Measurements from ENCODE around the gene IL9.
A peak's percentile ranks its signal among the peaks of the same experiment; 100 is the strongest.

Gene IL9

DNA sequence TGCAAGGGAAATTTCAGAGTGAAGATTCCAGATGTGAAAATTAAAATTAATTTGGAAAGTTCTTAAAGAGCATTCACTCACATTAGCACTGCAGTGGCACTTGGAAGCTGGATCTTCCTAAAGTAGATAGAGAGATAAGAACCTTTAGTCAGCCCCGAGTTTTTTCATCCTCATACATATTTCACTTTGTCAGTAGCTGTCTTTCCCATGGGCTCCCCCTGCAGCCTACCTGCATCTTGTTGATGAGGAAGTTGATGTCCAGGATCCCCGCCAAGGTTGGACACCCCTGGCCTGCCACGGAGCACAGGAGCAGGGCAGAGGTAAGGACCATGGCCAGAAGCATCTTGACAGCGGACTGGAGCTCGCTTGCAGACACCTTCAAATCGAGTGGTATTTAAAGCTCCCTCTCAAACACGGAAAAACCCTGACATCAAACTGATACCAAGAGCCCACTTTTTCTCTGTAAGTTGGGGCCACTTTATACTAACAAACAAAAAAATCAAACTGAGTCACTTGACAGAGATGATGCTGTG lies at the start of gene IL9:
Gene IL9, minus strand, starts transcription at position 368 of the 533 bp plus-strand sequence. Its CDS starts 25 bp downstream, at position 343.
- DNase-seq (ENCODE audit: low spot score) = no peak

DNA sequence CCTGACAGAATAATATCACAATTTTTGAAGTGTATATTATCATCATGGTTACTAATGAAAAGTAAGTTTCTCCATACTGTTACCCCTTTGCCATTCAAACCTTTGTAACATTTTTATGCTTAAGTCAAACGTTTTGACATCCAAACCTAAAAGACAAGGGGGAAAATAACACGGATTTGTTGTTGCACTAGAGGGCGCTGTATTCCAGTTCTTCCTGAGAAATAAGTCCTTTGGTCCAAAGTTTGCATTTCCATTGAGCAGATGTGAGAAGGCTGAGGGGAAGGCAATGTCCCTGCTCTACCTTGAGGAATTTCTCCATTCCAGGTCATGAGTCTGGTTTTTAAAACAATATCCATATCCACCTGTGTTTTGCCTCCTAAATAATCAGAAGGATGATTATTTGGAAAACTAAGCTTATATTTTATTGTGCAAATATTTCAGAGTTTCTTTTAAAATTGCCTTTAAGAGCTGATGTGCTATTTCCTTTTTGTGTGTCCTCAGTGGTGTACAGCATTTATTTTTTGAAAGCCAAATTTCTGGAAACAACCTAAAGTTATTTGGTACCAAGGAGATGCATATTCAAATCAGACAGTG lies 49.4 kb upstream of the IL9 start:
- DNase-seq (ENCODE audit: low spot score) = peak; percentile 15

DNA sequence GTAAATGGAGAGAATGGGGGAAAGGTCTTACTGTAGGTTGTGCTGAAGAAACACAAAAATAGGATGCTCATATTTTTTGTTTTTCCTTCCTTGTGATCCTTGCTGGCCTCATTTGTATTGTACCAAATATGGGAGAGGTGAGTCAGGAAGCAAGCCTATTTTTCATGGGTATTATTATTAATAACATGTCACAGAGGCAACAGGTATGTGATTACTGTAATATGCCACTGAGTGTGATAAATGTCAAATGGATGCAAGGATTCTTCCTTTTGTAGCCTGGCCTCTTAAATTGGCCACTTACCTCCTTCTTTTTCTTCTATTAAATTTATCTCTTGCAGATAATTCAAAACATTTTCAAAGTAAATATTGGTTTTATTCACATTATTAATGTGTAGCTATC lies 48.9 kb upstream of the IL9 start:
- DNase-seq (ENCODE audit: low spot score) = no peak

DNA sequence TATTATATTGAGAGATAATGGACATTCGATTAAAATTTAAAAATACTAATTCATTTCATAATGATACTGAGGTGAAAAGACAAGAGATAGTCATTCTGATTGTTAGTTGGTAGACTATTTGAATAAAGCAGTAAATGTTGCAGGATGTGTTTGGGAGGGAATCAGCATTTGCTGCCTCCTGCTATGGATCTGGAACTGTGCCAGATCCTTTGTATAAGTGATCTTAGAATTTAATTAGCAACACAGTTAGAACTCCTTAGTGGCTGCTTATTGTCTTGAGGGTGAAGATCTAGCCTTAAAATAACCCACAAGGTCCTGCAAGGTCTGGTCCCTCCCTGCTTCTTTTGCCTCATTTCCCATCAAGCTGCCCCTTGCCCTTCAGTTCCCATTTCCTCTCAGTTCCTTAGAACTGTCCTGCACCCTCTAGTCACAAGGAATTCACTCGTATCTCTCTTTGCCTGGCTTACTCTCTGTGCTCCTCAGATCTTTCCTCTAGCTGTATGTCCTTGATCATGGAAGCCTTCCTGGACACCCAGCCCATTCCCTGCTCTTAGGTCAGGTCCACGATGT lies 46.6 kb upstream of the IL9 start:
- no peak for DNase-seq (ENCODE audit: low spot score)

DNA sequence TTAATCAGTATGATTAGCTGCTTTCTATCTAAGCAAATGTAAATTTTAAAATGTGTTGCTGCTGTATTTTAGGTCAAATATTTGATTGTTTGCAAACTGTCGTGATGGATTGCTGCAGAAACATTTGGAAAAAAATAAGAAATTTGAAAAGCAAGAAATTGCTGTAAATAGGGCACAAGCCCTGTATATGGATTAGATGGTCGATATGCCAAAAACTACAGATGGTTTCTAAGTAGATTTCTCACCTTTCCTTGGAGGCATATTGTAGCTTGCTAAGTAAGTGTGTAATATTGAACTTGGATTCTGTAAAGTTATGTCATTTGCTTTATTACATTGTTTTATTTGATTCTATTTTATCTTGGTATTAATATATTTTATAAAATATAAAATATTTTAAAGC lies 46.1 kb upstream of the IL9 start:
- no peak for DNase-seq (ENCODE audit: low spot score)

DNA sequence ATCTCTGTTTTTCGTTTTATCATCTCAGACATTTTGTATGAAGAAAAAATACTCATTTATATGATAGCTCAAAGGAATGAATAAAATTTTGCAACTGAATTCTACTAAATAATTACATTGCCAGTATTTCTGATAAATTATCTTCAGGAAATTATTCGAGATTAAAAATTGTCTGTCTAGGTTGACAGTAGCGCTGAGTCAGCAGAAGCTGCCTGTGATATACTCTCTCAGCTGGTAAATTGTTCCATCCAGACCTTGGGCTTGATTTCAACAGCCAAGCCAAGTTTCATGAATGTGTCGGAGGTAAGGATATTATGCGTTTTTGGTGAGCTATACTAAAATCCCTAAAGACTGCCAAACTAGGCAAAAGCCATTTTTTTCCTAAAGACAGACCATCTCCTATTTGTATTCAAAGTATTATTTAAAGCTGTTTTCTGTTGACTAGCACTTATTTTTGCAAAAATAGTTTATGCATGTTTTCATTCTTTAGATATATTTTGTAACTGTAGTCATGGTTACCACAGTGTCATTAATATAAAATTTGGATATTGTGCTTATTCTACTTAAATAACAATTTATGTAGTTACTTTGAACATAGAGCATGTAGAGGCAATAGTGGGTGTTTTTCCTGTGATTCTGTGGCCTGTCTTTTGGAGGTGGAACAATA lies 41.7 kb upstream of the IL9 start:
- no peak for DNase-seq (ENCODE audit: low spot score)

DNA sequence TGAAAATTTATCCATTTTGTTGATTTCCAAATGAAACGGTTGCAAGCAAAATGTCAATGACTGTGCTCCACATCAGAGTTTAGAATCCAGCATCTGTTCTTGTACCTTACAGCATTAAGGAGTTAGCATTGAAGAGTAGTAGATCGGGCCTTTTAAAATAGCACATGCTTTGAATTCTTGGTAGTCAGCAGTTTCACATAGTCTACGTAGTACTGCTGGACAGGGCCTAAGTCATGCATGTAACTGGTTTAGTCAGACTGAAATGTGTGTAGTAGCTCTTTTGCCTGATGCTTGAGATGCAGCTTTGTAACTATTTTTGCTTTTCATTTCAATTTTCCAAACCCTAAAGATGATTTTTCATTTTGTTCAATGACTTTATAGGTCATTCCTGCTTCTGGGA lies 39.3 kb upstream of the IL9 start:
- DNase-seq (ENCODE audit: low spot score) = no peak

DNA sequence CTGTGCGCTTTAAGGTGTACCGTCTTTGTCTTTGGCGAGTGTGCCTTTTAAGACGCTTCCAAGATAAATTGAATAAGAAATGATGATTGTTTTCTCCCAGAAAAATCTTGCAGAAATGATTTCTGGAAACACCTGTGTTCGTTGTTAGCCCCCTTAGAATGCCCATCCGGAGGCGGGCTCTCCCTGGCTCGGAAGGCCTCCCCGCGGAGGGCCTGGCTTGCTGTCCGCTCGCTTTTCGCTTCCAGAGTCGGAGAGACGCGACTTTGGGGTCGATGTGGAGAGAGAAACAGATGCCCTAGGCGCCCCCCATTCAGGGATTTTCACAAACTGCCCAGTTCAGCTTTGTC lies 35.3 kb upstream of the IL9 start:
- DNase-seq (ENCODE audit: low spot score) = no peak

DNA sequence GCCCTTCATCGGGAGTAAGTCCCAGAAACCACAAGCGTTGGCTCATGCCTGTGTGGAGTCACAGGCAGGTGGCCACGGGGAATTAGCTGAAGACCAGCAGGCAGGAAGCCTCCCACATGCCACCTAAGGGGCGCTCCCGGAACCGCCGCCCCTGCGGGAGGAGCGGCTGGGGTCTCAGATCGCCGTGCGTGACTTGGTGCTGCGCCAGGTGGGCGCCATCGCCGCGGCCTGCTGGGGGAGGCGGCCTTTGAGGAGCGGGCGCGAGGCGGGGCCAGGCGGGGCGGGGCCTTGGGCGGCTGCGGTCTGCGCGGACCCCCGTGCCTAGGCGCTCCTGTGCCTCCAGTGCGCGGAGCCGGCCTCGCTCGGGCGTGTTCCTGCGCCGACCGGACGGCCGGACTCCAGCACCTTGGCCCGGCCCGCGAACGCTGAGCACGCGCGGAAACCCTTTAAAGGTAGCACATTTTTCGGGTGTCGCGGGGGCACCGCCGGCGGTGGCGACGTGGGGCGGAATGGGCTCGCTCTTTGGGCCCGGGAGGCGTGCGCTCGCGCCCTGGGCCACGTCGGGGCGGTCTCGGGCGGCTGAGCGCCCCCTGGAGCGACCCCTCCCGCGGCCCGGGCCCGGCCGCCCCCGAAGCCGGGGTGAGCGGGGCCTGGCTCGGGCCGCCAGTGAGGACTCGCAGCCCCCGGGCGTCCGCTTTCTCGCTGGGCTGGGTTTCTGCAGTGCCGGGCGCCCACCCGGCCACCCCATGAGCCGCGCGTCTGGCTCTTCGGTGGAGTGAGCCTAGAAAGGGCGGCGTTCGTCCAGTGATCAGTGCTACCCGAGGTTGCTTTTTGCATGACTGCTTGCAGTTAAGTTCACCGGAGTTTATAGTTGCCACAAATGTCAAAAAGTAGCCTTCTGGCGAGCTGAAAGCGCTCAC lies 34.6 kb upstream of the IL9 start:
- DNase-seq (ENCODE audit: low spot score) = peak; percentile 49

DNA sequence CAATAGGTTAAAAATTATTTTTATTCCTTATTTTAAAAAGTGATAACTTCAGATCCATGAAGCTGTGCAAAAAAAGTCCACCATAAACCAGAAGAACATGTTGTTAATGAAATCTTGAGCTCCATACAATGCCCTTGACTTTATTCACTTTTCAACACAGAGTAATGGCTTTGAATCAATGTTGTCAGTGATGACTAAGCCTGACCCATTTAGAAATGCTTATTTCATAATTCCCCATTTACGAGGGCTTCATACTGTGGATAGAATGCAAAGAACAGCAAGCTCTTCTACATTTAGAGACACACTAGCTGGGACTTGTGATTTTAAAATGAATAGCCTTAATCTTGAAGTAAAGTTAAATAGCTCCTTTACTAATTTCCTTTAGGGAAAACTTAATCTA lies 25.7 kb upstream of the IL9 start:
- no peak for DNase-seq (ENCODE audit: low spot score)

DNA sequence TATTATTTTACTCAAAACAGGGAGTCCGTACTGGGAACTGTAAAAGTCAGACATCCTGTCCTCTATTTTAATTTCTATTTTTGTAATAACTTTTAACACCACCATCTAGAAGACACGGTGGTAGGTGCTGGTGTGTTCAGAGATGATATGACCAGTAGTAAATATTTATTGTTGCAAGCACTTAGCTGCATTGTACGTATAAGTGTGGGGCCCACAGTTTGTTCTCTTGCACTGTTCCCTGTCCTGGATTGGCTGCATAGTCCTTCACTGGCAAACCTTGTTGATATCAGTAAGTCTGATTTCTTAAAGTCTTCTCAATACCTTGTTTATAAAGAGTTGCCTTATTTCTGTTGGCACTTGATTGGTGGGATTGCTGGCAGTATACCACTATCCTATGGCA lies 24.6 kb upstream of the IL9 start:
- DNase-seq (ENCODE audit: low spot score) = no peak

DNA sequence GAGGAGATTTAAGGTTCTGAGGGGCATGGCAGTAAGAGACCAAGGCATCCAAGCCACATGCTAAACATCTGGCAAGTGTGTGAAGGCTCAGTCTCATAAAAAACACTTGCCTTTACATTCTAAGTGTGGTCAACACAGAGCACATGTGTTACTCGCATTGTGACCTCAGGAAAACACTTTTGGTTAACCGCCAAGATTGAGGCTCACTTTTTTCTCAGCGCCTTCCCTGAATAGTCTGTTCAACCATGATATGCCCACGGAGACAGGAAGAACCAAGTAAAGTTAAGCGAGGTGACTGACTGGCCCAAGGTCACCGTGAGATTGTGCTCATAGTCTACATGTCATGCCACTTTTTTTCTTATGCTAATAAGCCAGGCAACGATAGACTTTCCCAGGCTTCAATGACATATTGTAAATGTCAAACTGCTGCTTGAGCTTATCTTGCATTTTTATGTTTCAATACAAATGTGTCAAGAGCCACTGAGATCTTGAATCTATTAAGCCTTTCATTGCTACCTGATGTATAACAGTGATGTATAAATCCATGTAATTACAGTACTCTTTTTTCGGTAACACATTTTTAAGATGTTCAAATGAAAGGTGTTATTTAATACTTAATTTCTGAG lies 21.1 kb upstream of the IL9 start:
- DNase-seq (ENCODE audit: low spot score) = no peak

DNA sequence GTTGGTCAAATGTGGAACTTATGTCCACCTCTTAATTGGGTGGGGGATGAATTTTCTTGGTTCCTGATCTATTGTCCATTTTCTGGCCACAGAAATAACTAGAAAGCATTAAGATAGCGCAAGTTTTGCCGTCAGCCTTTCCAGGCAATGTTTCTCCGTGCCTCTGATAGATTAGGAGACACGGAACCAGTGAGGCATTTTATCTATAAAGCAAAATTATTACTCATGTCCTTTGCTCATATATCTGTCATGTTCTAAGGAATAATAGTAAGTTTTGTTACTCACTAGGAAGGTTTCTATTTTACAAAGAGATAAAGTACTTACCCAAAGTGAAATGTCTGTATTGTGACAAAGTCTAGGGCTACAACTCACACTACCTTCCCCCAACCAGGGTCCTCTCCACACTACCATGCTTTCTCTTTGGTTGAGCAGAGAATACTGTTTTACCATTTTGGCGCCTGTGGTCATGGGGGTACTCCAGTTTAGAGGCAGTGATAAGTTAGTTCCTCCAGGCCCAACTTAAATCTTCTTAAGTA lies 19.9 kb upstream of the IL9 start:
- DNase-seq (ENCODE audit: low spot score) = no peak

DNA sequence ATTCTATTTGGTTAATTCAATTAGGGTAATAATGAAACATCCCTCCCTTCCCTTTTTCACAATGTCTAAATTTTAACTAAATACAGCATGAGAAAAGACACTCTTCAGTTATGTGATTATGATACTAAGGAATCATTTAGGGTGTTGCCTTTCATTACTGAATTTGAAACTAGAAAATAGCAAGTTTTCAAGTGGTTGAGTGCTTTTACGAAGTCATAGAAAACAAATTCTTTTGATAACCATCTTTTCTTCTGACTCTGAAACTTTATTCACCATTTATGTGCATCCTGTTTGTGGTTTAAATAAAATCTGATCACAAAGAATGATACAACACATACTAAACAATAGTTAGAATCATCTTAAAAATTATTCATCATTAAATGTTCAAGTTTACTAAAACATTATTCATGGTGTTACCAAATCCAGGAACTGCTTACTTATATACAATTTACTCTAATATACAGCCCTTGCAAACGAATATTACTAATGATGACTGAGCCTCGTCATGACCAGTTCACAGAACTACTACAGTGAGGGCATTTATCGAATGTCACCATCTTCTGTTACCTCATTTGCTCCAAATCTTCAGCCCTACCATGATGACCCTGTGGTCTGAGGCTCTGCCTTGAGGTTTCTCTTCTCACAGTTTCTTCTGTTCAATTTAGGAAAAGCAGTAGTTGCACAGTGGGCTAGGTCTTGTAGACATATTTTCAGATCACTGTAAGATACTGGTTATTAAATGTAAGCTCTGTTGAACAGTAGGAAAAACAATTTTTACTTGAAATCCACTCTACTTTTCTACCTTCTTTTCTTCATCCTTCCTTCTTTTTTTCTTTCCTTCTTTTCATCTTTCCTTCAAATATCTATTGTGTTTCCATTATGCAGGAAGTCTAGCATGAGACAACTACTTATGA lies 18.3 kb upstream of the IL9 start:
- DNase-seq (ENCODE audit: low spot score) = no peak

DNA sequence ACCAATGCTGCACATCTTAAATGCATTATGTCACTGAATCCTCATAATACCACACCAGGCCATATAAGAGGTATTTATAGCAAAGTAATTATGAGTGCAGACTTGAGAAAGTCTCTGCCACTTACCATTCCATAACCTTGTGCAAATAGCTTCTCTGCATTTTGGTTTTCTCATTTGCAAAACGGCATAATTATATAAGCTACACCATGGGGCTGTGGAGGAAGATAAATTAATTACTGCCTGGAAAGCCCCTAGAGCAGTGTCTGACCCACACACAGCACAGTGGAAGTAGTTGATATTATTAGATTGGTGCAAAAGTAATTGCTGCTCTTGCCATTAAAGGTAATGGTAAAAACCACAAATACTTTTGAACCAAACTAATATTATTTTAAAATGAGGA lies 9.5 kb upstream of the IL9 start:
- DNase-seq (ENCODE audit: low spot score) = no peak

DNA sequence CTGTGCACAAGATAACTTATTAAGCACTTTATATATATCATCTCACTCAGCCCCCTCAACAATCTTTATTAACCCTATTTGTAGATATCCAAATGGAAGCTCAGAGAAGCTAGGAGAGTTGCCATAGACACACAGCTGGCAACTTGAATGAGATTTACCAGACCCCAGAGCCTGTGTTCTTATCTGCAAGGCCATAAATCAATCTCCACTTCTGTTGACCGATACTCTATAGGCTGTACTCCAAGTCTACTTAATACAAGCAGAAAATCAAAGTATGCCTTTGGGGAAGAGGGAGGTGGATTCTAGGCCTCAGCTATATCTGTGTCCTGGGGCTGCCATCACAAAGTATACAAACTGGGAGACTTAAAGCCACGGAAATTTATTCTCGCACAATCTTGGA lies 6.0 kb upstream of the IL9 start:
- DNase-seq (ENCODE audit: low spot score) = no peak

DNA sequence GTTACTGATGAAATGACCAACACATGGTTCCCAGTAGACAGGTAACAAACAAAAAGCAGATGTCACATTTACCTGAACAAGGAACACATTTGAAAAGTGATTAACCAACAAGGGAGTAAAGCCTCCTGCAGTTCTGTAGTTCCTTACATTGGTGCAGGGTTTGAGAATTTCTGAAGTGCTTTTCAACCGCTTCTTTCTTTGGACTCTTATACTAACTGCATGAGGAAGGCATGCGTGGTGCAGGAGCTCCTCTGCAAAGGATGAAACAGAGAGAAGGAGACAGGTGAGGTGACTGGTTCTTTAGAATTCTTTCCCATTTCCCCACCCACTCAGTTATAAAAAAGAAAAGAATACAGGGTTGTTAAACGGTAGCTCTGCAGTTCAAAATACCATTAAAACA lies 4.6 kb upstream of the IL9 start:
- no peak for DNase-seq (ENCODE audit: low spot score)

DNA sequence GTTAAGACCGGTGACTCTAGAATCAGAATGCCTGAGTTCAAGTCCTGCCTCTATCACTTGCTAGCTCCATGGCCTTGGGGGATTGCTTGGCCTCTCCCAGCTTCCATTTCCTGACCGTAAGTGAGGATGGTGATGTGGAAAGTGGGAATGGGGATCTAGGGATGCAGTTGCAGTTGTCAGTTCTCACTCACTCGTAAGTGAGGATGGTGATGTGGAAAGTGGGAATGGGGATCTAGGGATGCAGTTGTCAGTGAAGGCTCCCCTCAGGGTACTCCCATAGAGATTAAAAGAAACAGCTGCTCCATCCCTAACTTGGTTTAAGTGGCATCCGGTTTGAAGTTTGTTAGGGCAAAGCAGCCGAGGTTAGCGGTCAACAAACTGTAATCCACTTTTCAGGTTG lies 3.0 kb upstream of the IL9 start:
- no peak for DNase-seq (ENCODE audit: low spot score)

DNA sequence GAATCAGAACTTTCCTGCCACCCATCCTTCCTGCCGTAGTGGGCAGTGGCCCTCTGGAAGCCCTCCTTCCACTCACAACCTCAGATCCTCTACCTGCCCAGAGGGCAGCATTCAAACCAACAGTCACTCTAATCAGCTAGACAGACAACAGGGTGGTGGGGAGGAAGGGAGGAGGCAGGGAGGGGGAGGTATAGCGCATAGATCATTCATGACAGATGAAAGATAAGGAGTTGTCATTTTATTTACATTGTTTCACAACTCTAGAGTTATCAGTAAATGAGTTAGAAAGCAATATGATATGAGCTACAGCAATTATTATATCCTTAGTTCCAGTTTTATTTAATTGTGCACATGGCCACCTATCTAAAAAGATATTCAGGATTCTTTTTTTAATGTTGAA lies 852 bp downstream of the IL9 start:
- peak; percentile 39 for DNase-seq (ENCODE audit: low spot score)

DNA sequence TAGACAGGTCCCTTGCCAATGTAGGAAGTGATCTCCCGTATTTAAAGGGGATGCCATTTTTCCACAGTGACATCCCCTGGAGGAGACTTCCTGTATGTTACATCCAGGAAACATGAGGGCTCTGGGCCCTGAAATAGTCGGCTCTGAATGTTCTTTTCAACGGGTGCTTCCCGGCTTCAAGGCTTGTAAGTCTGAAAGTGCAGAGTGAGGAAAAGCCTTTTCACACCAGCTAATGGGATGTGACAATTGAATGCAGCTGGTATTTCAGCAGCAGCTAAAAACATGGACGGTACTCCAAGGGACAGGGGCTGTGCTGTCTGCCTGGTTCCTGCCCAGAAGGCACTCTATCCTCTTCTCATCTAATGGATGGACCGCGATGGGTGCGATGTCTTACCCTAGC lies 1.4 kb downstream of the IL9 start:
- no peak for DNase-seq (ENCODE audit: low spot score)

DNA sequence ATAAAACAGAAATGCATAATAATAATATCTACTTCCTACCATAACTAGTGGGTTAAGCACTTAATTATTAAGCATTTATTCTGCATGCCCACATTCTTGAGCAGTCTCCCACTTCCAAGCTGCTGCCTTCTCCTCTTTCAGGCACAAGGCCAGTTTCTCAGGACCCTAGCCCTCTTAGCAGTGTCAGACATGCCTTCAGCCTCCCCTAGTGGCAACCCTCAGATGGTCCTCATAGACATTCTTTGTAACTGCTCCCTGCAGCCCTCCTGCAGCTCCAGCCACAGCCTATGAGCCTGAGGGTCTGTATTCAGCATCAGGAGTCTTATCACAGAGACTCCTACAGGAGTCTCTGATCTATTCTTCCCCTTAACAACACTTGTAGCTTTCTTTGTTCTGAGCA lies 3.9 kb downstream of the IL9 start:
- DNase-seq (ENCODE audit: low spot score) = no peak
